HepG2 (cell line): ENCODE measurements around the gene COMMD1. TPM values are rescaled to one million over a fixed set of nuclear protein-coding genes. Genes with fewer than 3 reads are reported as not detected.

ENCODE experiments used
- ATAC-seq: fragments of 200-7000 bp; cut with Tn5 transposase; 3 replicates; pipeline ENCODE4 v1.9.1; 2020; ENCODE audit warnings: mild to moderate bottlenecking, moderate library complexity
- BruUV-seq: library from RNA; stranded (reverse); fragments of 400-500 nt; replicated peaks from 2 replicates; lab custom pipeline; 2021; lab: Mats Ljungman, UMichigan
- CTCF ChIA-PET: fragments of 300-600 bp; formaldehyde crosslinking; extraction: SDS; loops from one replicate; lab custom pipeline; 2021; ENCODE audit warnings: low total read pairs, inconsistent platforms, low intra/inter-chr PET ratio; lab: Yijun Ruan, JAX
- POLR2A ChIA-PET: fragments of 350-600 bp; sonication (Branson Sonifier 250); formaldehyde crosslinking; loops from one replicate; lab custom pipeline; 2020; ENCODE audit warnings: antibody characterized with exemption, inconsistent platforms; lab: Yijun Ruan, JAX
- DNase-seq: peaks from one replicate; pipeline ENCODE4 v3.0.0-alpha.2; 2015; ENCODE audit warnings: low spot score
- FAIRE-seq: peaks from 3 replicates; lab custom pipeline; 2011; peaks lifted over from hg19 to GRCh38; lab: Jason Lieb, UNC
- H2AFZ ChIP-seq: one replicate; pipeline ENCODE4 v1.6.1; 2011; ENCODE audit warnings: low read length, inconsistent platforms
- H3K27ac ChIP-seq: fragments of 300-600 bp; 3 replicates; pipeline ENCODE4 v1.8.0; 2011; ENCODE audit warnings: mixed run types, mild to moderate bottlenecking, mixed read lengths, low read length, inconsistent platforms; ENCODE audit not compliant: insufficient read depth; ENCODE audit errors: extremely low read length
- H3K27me3 ChIP-seq, 2 experiments: fragments of 200-600 bp in 1 of 2; 2 replicates in 1 of 2; 3 replicates in 1 of 2; pipeline versions ENCODE4 v1.6.0 to v1.8.0; 2011; ENCODE audit warnings: low read length in 2 of 2, mild to moderate bottlenecking in 2 of 2, moderate library complexity in 2 of 2, inconsistent platforms in 1 of 2; ENCODE audit not compliant: insufficient read depth in 2 of 2, control insufficient read depth in 1 of 2
- H3K36me3 ChIP-seq, 2 experiments: fragments of 200-600 bp in 1 of 2; replicated peaks in 1 of 2; 2 replicates in 1 of 2; 3 replicates in 1 of 2; pipeline versions ENCODE4 v1.5.1 to v1.8.0; 2011; ENCODE audit warnings: low read length in 2 of 2, inconsistent platforms in 1 of 2; ENCODE audit not compliant: insufficient read depth in 2 of 2, control insufficient read depth in 1 of 2
- H3K4me1 ChIP-seq: 2 replicates; pipeline ENCODE4 v1.5.1; 2012; ENCODE audit warnings: low read length, inconsistent platforms; ENCODE audit not compliant: insufficient read depth
- H3K4me2 ChIP-seq: 2 replicates; pipeline ENCODE4 v1.6.0; 2011; ENCODE audit warnings: low read depth, low read length, inconsistent platforms
- H3K4me3 ChIP-seq, 3 experiments: fragments of 200-600 bp in 1 of 3; sonication (generic), shearing (Covaris generic) in 1 of 3; replicated peaks in 1 of 3; 2 replicates each; pipeline ENCODE4 v1.5.1; 2011 to 2016; ENCODE audit warnings: low read length in 3 of 3, inconsistent platforms in 2 of 3, low read depth in 2 of 3, mild to moderate bottlenecking in 2 of 3, control low read depth in 1 of 3, mixed read lengths in 1 of 3; ENCODE audit not compliant: insufficient read depth in 1 of 3
- H3K79me2 ChIP-seq: one replicate; pipeline ENCODE4 v1.6.1; 2011; ENCODE audit warnings: low read length, inconsistent platforms; ENCODE audit not compliant: insufficient read depth
- H3K9ac ChIP-seq: 2 replicates; pipeline ENCODE4 v1.6.0; 2011; ENCODE audit warnings: mild to moderate bottlenecking, low read depth, low read length, inconsistent platforms; ENCODE audit not compliant: insufficient read depth
- H3K9me3 ChIP-seq: 2 replicates; pipeline ENCODE4 v1.5.1; 2012; ENCODE audit warnings: mild to moderate bottlenecking, low read length
- H4K20me1 ChIP-seq: 2 replicates; pipeline ENCODE4 v1.6.0; 2011; ENCODE audit warnings: inconsistent platforms, mild to moderate bottlenecking, low read length, moderate library complexity; ENCODE audit not compliant: insufficient read depth
- BORCS8-MEF2B ChIP-seq: sonication (generic); formaldehyde crosslinking; IDR thresholded peaks from 2 replicates; pipeline ENCODE4 v1.8.0; 2022; ENCODE audit warnings: mild to moderate bottlenecking, missing genetic modification reagents
- NFYB ChIP-seq: sonication (generic); formaldehyde crosslinking; IDR thresholded peaks from 2 replicates; pipeline ENCODE4 v1.4.0; 2020; ENCODE audit warnings: missing genetic modification reagents
- PBX3 ChIP-seq: sonication (generic); formaldehyde crosslinking; IDR thresholded peaks from 2 replicates; pipeline ENCODE4 v1.8.1; 2023; ENCODE audit warnings: missing genetic modification reagents, inconsistent platforms, borderline replicate concordance
- PHF8 ChIP-seq: sonication (generic); formaldehyde crosslinking; IDR thresholded peaks from 2 replicates; pipeline ENCODE4 v1.5.0; 2020; ENCODE audit warnings: missing genetic modification reagents
- POLR2AphosphoS2 ChIP-seq: IDR thresholded peaks from 2 replicates; pipeline ENCODE4 v1.6.1; 2011; ENCODE audit warnings: low read depth, low read length, improper control_type of control experiment
- STAT5B ChIP-seq: sonication (generic); formaldehyde crosslinking; IDR thresholded peaks from 2 replicates; pipeline ENCODE4 v1.4.0; 2020; ENCODE audit warnings: missing genetic modification reagents
- ZFP36L2 ChIP-seq: sonication (generic); formaldehyde crosslinking; IDR thresholded peaks from 2 replicates; pipeline ENCODE4 v1.4.0; 2020; ENCODE audit warnings: missing genetic modification reagents
- ZNF318 ChIP-seq: sonication (generic); formaldehyde crosslinking; IDR thresholded peaks from 2 replicates; pipeline ENCODE4 v1.4.0; 2020; ENCODE audit warnings: mild to moderate bottlenecking, missing genetic modification reagents
- ZNF589 ChIP-seq: sonication (generic); formaldehyde crosslinking; conservative IDR thresholded peaks from 2 replicates; pipeline ENCODE4 v1.8.0; 2022; ENCODE audit warnings: mild to moderate bottlenecking, moderate library complexity, missing genetic modification reagents
- WGBS: methylation state at CpG from one replicate; pipeline ENCODE4 v1.1.6; 2017; ENCODE audit warnings: low lambda C conversion rate; 5-methylcytosine and 5-hydroxymethylcytosine counted together
- in situ Hi-C: cut with HindIII; loops from 2 replicates; pipeline ENCODE4 v1.10.0; 2017; ENCODE audit warnings: low pct_unique_long_range_greater_than_20kb; ENCODE audit not compliant: extremely low pct_ligation_motif_present
- intact Hi-C: fragments of 100-400 bp; cut with micrococcal nuclease; formaldehyde crosslinking; loops from one replicate; pipeline ENCODE4 v1.10.0; 2022; ENCODE audit not compliant: unreplicated experiment
- polyA plus RNA-seq, 8 experiments: library from polyadenylated mRNA; depleted of rRNA in 3 of 8; stranded (reverse) in 7 of 8; unstranded in 1 of 8; fragments of >200 nt; fragmentation: Illumina TruSeq in 4 of 8; extraction: Trizol in 4 of 8; gene quantifications; 2 replicates each; pipeline versions ENCODE4 v1.2.1 to v1.2.3, GENCODE V29; 2011 to 2016; ENCODE audit warnings: low read depth in 4 of 8, missing spikeins in 1 of 8, mixed read lengths in 1 of 8; ENCODE audit not compliant: insufficient read depth in 1 of 8
- total RNA-seq, 5 experiments: library from RNA; depleted of rRNA; stranded (reverse); fragments of >200 nt; fragmentation: Illumina TruSeq; extraction: Trizol; gene quantifications; 2 replicates each; pipeline ENCODE4 v1.2.3, GENCODE V29; 2016; ENCODE audit warnings: low read depth in 1 of 5

The COMMD1 gene
- total and polyA plus RNA-seq, 2 of the 13 experiments (the other 11 are each of a cell fraction or from before 2014, with no cell fraction given), result 25.7 to 105 TPM

- TF ChIP-seq ZNF318 (CRISPR knock-in tag), result no peak
Measured at GRCh38 chr2:62133320-62133823, 227.9 kb downstream of the COMMD1 start (continued).

- Histone ChIP-seq H3K9ac (no peak overlapping the region), H3K79me2 (no peaks in the 10 kb centered on the region), H4K20me1 (no peaks in the 10 kb centered on the region), H2AFZ (no peak overlapping the region), H3K4me1 (no peaks in the 10 kb centered on the region), H3K27me3 (no peaks in the 10 kb centered on the region), H3K9me3 (no peaks in the 10 kb centered on the region), H3K4me3 (no peak overlapping the region), H3K4me2 (no peak overlapping the region), H3K27ac (no peak overlapping the region), H3K36me3 (0 out of 5 replicates have a peak, but pooled peaks cover 0 to 3% of the 10 kb centered on the region in 2 experiments)
- in situ Hi-C loops, result no loop called here
- intact Hi-C loops, result no loop called here
- TSS peak; percentile 35 for BruUV-seq
- DNase-seq (no peak), FAIRE-seq (no peak), ATAC-seq (no peak)
- 97% methylated on average over 3 of the region's 3 CpGs for WGBS
- ChIA-PET POLR2A (no interaction called here), CTCF (no interaction called here)
- no peak for TF ChIP-seq PBX3 (CRISPR knock-in tag)
- TF ChIP-seq NFYB, result no peak
- no peak for TF ChIP-seq STAT5B (CRISPR knock-in tag)
- no peak for TF ChIP-seq ZNF589 (CRISPR knock-in tag)
- no peak for TF ChIP-seq ZFP36L2 (CRISPR knock-in tag)
- TF ChIP-seq BORCS8-MEF2B, result no peak
- no peak for TF ChIP-seq PHF8 (CRISPR knock-in tag)
- TF ChIP-seq POLR2AphosphoS2, result no peak
Measured at GRCh38 chr2:62136956-62137830, 231.7 kb downstream of the COMMD1 start.
